Activated naive CD8-positive, alpha-beta T cell treated with anti-CD3 and anti-CD28 coated beads, Interleukin-2, amount 50 U/mL, for 16 hours (primary cell): ENCODE measurements around the gene PRSS56.
"Not testable (repeated sequence)": the region's sequence is repeated elsewhere in the genome, so short reads cannot be mapped to it uniquely, and the experiment has no call there.

Source experiments
- DNase-seq: peaks from one replicate; pipeline ENCODE4 v3.0.0-alpha.2; 2020; ENCODE audit warnings: low read depth, low spot score

PRSS56 gene

GRCh38 chr2:232525791-232526371, 5.7 kb downstream of the PRSS56 start, which contains the start of gene CHRND:
TSS of gene CHRND (plus strand) at chr2:232526160. CDS start at chr2:232526216, 56 bp downstream.
- DNase-seq = no peak

GRCh38 chr2:232526372-232526941, 6.3 kb downstream of the PRSS56 start:
- no peak for DNase-seq

GRCh38 chr2:232527905-232528470, 7.8 kb downstream of the PRSS56 start:
- no peak for DNase-seq

GRCh38 chr2:232528746-232529460, 8.7 kb downstream of the PRSS56 start:
- DNase-seq = no peak

- DNase-seq = no peak
These were observed 9.8 kb downstream of the PRSS56 start for GRCh38 chr2:232529806-232530547.

GRCh38 chr2:232530626-232531260, 10.6 kb downstream of the PRSS56 start:
- DNase-seq = no peak

GRCh38 chr2:232532419-232532818, 12.2 kb downstream of the PRSS56 start:
- DNase-seq = no peak

GRCh38 chr2:232532821-232533220, 12.6 kb downstream of the PRSS56 start:
- DNase-seq = not testable (repeated sequence)

- no peak for DNase-seq
These were observed 13.9 kb downstream of the PRSS56 start for GRCh38 chr2:232533944-232534710.

GRCh38 chr2:232534940-232535651, 14.9 kb downstream of the PRSS56 start:
- DNase-seq = no peak

GRCh38 chr2:232535761-232536530, 15.8 kb downstream of the PRSS56 start:
- no peak for DNase-seq

GRCh38 chr2:232537079-232537478, 16.9 kb downstream of the PRSS56 start:
- DNase-seq = no peak

- no peak for DNase-seq
These were observed 17.3 kb downstream of the PRSS56 start for GRCh38 chr2:232537499-232537898.

- no peak for DNase-seq
These were observed 18.5 kb downstream of the PRSS56 start for GRCh38 chr2:232538671-232539070.

- no peak for DNase-seq
These were observed 19.4 kb downstream of the PRSS56 start, which contains the start of gene CHRNG for GRCh38 chr2:232539298-232540231. TSS of gene CHRNG (plus strand) at chr2:232539692. CDS start at chr2:232539748, 56 bp downstream.

- DNase-seq = no peak
These were observed 20.4 kb downstream of the PRSS56 start for GRCh38 chr2:232540441-232541041.

- no peak for DNase-seq
These were observed 21.2 kb downstream of the PRSS56 start for GRCh38 chr2:232541195-232541960.
